Activated CD8-positive, alpha-beta memory T cell treated with anti-CD3 and anti-CD28 coated beads, Interleukin-2, amount 50 U/mL, for 48 hours (primary cell): ENCODE measurements around the gene MAP2K5.

Source experiments
- DNase-seq: peaks from one replicate; pipeline ENCODE4 v3.0.0-alpha.2; 2020

MAP2K5 gene

GRCh38 chr15:67845974-67846373 lies 303.5 kb downstream of the MAP2K5 start:
- DNase-seq = no peak

- DNase-seq = no peak
Measured at GRCh38 chr15:67849538-67849937, 307.0 kb downstream of the MAP2K5 start.

GRCh38 chr15:67850336-67850735 lies 307.8 kb downstream of the MAP2K5 start:
- DNase-seq = no peak

GRCh38 chr15:67850994-67851571 lies 308.6 kb downstream of the MAP2K5 start:
- DNase-seq = no peak

GRCh38 chr15:67852418-67852817 lies 309.9 kb downstream of the MAP2K5 start:
- no peak for DNase-seq

GRCh38 chr15:67853454-67853853 lies 311.0 kb downstream of the MAP2K5 start:
- no peak for DNase-seq

- no peak for DNase-seq
Measured at GRCh38 chr15:67854358-67854757, 311.9 kb downstream of the MAP2K5 start.

- no peak for DNase-seq
Measured at GRCh38 chr15:67855842-67856241, 313.3 kb downstream of the MAP2K5 start.
